H9 (cell line): ENCODE data around the gene SLC19A1. TPM values are rescaled to one million over a fixed set of nuclear protein-coding genes. Genes with fewer than 3 reads are reported as not detected.

Source experiments
- DNase-seq: peaks from one replicate; pipeline ENCODE4 v3.0.0-alpha.2; 2017
- H2AFZ ChIP-seq: one replicate; pipeline ENCODE4 v1.6.1; 2013; ENCODE audit warnings: mild to moderate bottlenecking, low read length, control low read depth, moderate library complexity
- H2AK5ac ChIP-seq: 2 replicates; pipeline ENCODE4 v1.6.1; 2013; ENCODE audit warnings: low read length, control low read depth, mixed read lengths; ENCODE audit not compliant: insufficient read length
- H2BK120ac ChIP-seq: one replicate; pipeline ENCODE4 v1.6.1; 2013; ENCODE audit warnings: low read depth, mild to moderate bottlenecking, low read length, control low read depth, inconsistent platforms; ENCODE audit not compliant: poor library complexity, severe bottlenecking
- H2BK12ac ChIP-seq: 2 replicates; pipeline ENCODE4 v1.6.1; 2013; ENCODE audit warnings: low read length, control low read depth, mixed read lengths, low read depth; ENCODE audit not compliant: insufficient read length
- H2BK15ac ChIP-seq: 2 replicates; pipeline ENCODE4 v1.6.1; 2013; ENCODE audit warnings: low read depth, low read length, control low read depth
- H2BK20ac ChIP-seq: one replicate; pipeline ENCODE4 v1.6.1; 2013; ENCODE audit warnings: low read depth, mild to moderate bottlenecking, low read length, control low read depth, inconsistent platforms; ENCODE audit not compliant: poor library complexity, severe bottlenecking
- H2BK5ac ChIP-seq: 2 replicates; pipeline ENCODE4 v1.6.1; 2013; ENCODE audit warnings: low read length, control low read depth, mixed read lengths; ENCODE audit not compliant: insufficient read length
- H3K14ac ChIP-seq: 2 replicates; pipeline ENCODE4 v1.6.1; 2013; ENCODE audit warnings: low read length, control low read depth; ENCODE audit not compliant: insufficient read depth
- H3K18ac ChIP-seq: 2 replicates; pipeline ENCODE4 v1.6.1; 2013; ENCODE audit warnings: low read depth, mild to moderate bottlenecking, mixed read lengths, low read length, control low read depth; ENCODE audit not compliant: insufficient read length
- H3K23ac ChIP-seq: 2 replicates; pipeline ENCODE4 v1.6.1; 2013; ENCODE audit warnings: low read length, control low read depth, mixed read lengths, low read depth; ENCODE audit not compliant: insufficient read length
- H3K23me2 ChIP-seq: 2 replicates; pipeline ENCODE4 v1.6.1; 2013; ENCODE audit warnings: low read depth, mild to moderate bottlenecking, mixed read lengths, low read length, control low read depth; ENCODE audit not compliant: insufficient read length, poor library complexity, severe bottlenecking
- H3K27ac ChIP-seq: 2 replicates; pipeline ENCODE4 v1.5.1; 2013; ENCODE audit warnings: low read length, control low read depth, mixed read lengths, low read depth; ENCODE audit not compliant: insufficient read length
- H3K27me3 ChIP-seq: 2 replicates; pipeline ENCODE4 v1.6.1; 2013; ENCODE audit warnings: low read length, control low read depth, inconsistent platforms; ENCODE audit not compliant: insufficient read depth
- H3K4ac ChIP-seq: 2 replicates; pipeline ENCODE4 v1.6.1; 2013; ENCODE audit warnings: low read depth, mild to moderate bottlenecking, control low read depth, inconsistent platforms, low read length, moderate library complexity
- H3K4me1 ChIP-seq: 2 replicates; pipeline ENCODE4 v1.6.1; 2013; ENCODE audit warnings: low read length, control low read depth, inconsistent platforms; ENCODE audit not compliant: insufficient read depth
- H3K4me2 ChIP-seq: 2 replicates; pipeline ENCODE4 v1.6.1; 2013; ENCODE audit warnings: low read length, control low read depth, mixed read lengths; ENCODE audit not compliant: insufficient read length, insufficient read depth
- H3K56ac ChIP-seq: 2 replicates; pipeline ENCODE4 v1.6.1; 2013; ENCODE audit warnings: low read depth, mild to moderate bottlenecking, mixed read lengths, low read length, control low read depth; ENCODE audit not compliant: insufficient read length
- H3K79me1 ChIP-seq: 2 replicates; pipeline ENCODE4 v1.6.1; 2013; ENCODE audit warnings: low read depth, mild to moderate bottlenecking, moderate library complexity, low read length, control low read depth, inconsistent platforms; ENCODE audit not compliant: insufficient read depth, poor library complexity, severe bottlenecking
- H3K79me2 ChIP-seq: 2 replicates; pipeline ENCODE4 v1.6.1; 2013; ENCODE audit warnings: low read length, control low read depth, inconsistent platforms; ENCODE audit not compliant: insufficient read depth
- H3K9ac ChIP-seq: 2 replicates; pipeline ENCODE4 v1.6.1; 2013; ENCODE audit warnings: low read length, control low read depth, mixed read lengths; ENCODE audit not compliant: insufficient read length; ENCODE audit errors: extremely low read depth
- H3K9me3 ChIP-seq: one replicate; pipeline ENCODE4 v1.6.1; 2013; ENCODE audit warnings: low read depth, low read length, inconsistent platforms; ENCODE audit not compliant: control insufficient read depth
- H3T11ph ChIP-seq: one replicate; pipeline ENCODE4 v1.6.1; 2013; ENCODE audit warnings: mild to moderate bottlenecking, low read length, control low read depth, inconsistent platforms
- H4K20me1 ChIP-seq: one replicate; pipeline ENCODE4 v1.6.1; 2013; ENCODE audit not compliant: control insufficient read depth, insufficient read length, insufficient read depth
- H4K5ac ChIP-seq: 2 replicates; pipeline ENCODE4 v1.6.1; 2013; ENCODE audit warnings: low read depth, mild to moderate bottlenecking, mixed read lengths, low read length, control low read depth; ENCODE audit not compliant: insufficient read length
- H4K8ac ChIP-seq: replicated peaks from 2 replicates; pipeline ENCODE4 v1.6.1; 2013; ENCODE audit warnings: low read length, control low read depth, mixed read lengths, low read depth; ENCODE audit not compliant: insufficient read length
- H4K91ac ChIP-seq: 2 replicates; pipeline ENCODE4 v1.6.1; 2013; ENCODE audit warnings: low read depth, mild to moderate bottlenecking, moderate library complexity, mixed read lengths, low read length, control low read depth; ENCODE audit not compliant: insufficient read length
- H3K27ac Mint-ChIP-seq, 3 experiments: 2 replicates in 2 of 3; 3 replicates in 1 of 3; pipeline ENCODE4 v1.8.0; 2020 to 2021; ENCODE audit warnings: mixed read lengths in 3 of 3, mild to moderate bottlenecking in 1 of 3, moderate library complexity in 1 of 3
- H3K27me3 Mint-ChIP-seq: 2 replicates; pipeline ENCODE4 v1.8.0; 2021; ENCODE audit warnings: low read depth, mild to moderate bottlenecking, moderate library complexity, mixed read lengths
- H3K36me3 Mint-ChIP-seq, 3 experiments: 2 replicates in 2 of 3; 3 replicates in 1 of 3; pipeline ENCODE4 v1.8.0; 2020 to 2021; ENCODE audit warnings: low read depth in 3 of 3, mixed read lengths in 3 of 3; ENCODE audit not compliant: insufficient read depth in 1 of 3
- H3K4me1 Mint-ChIP-seq, 2 experiments: 2 replicates each; pipeline ENCODE4 v1.8.0; 2020; ENCODE audit warnings: mixed read lengths in 2 of 2
- H3K4me3 Mint-ChIP-seq, 2 experiments: 2 replicates in 1 of 2; 3 replicates in 1 of 2; pipeline ENCODE4 v1.8.0; 2020 to 2021; ENCODE audit warnings: mild to moderate bottlenecking in 2 of 2, mixed read lengths in 2 of 2, moderate library complexity in 1 of 2
- H3K9me3 Mint-ChIP-seq, 2 experiments: 2 replicates in 1 of 2; 3 replicates in 1 of 2; pipeline ENCODE4 v1.8.0; 2020; ENCODE audit warnings: mild to moderate bottlenecking in 2 of 2, mixed read lengths in 2 of 2, moderate library complexity in 1 of 2
- CTCF ChIP-seq: fragments of 200-600 bp; sonication (generic); conservative IDR thresholded peaks from 3 replicates; pipeline ENCODE4 v1.8.0; 2021; ENCODE audit warnings: antibody characterized with exemption, mild to moderate bottlenecking
- WGBS: extraction: QIAGEN DNeasy Blood & Tissue Kit; methylation state at CpG from one replicate; pipeline ENCODE4 v1.1.7; 2013; ENCODE audit warnings: missing lambda C conversion rate, low lambda C conversion rate, mixed read lengths; ENCODE audit not compliant: insufficient read length; ENCODE audit errors: extremely low coverage; 5-methylcytosine and 5-hydroxymethylcytosine counted together
- total RNA-seq: library from RNA; stranded (reverse); gene quantifications from 2 replicates; pipeline ENCODE4 v1.2.1, GENCODE V29; 2021

SLC19A1 gene
- total RNA-seq, 1 experiment from 2014 or later = 32.4 TPM

- Histone ChIP-seq H2BK120ac (no peak overlapping the region), H4K20me1 (no peaks in the 10 kb centered on the region), H3T11ph (no peak overlapping the region), H3K27ac (no peak overlapping the region), H2AFZ (no peak overlapping the region), H2BK20ac (no peak overlapping the region), H2BK12ac (no peak overlapping the region), H3K79me1 (no peaks in the 10 kb centered on the region), H4K8ac (no peak overlapping the region), H3K27me3 (no peaks in the 10 kb centered on the region), H3K4ac (no peak overlapping the region), H3K23ac (no peak overlapping the region), H4K91ac (no peak overlapping the region), H3K56ac (no peak overlapping the region), H2AK5ac (no peak overlapping the region), H4K5ac (no peak overlapping the region), H3K4me1 (no peaks in the 10 kb centered on the region), H3K4me2 (no peak overlapping the region), H2BK15ac (no peak overlapping the region), H2BK5ac (no peak overlapping the region), H3K18ac (no peak overlapping the region), H3K79me2 (no peaks in the 10 kb centered on the region), H3K14ac (no peak overlapping the region; the same call in 1 of the 2 replicates), H3K9ac (no peak overlapping the region), H3K9me3 (no peaks in the 10 kb centered on the region), H3K23me2 (peaks cover 3% of the 10 kb centered on the region)
- Mint-ChIP-seq H3K9me3 (no peaks in the 10 kb centered on the region; a peak in 1 of 5 replicates), H3K4me3 (no peak overlapping the region), H3K27me3 (peaks cover 7% of the 10 kb centered on the region; the same call in 1 of the 2 replicates), H3K4me1 (peaks cover 0 to 4% of the 10 kb centered on the region in 2 experiments; a peak in 1 of 4 replicates), H3K27ac (no peak overlapping the region), H3K36me3 (peaks cover 5 to 41% (median 27%) of the 10 kb centered on the region in 3 experiments; a peak in 6 of 7 replicates)
- DNase-seq = no peak
- WGBS = no CpG with 5 or more reads among the region's 41 CpGs
- no peak for TF ChIP-seq CTCF
Measured at GRCh38 chr21:45504516-45505415, 37.5 kb downstream of the SLC19A1 start.
